ENCODE data around the gene CCDC167.

GRCh38 chr6:37456816-37457560 is 42.7 kb downstream of the CCDC167 start:
- TF ChIP-seq CTCF (IDR thresholded peaks at IDR 0.05) (no peak), POLR2A (IDR thresholded peaks at IDR 0.05) (no peak)

All from uterus (tissue), 2 donors.